22Rv1 (cell line): ENCODE results near the gene KIF26B.

Experiments
- CTCF ChIP-seq: fragments of 450-650 bp; IDR thresholded peaks from 2 replicates; pipeline ENCODE4 v1.5.1; 2017; ENCODE audit warnings: mild to moderate bottlenecking
- ZFX ChIP-seq: fragments of 450-650 bp; IDR thresholded peaks from 2 replicates; pipeline ENCODE4 v1.6.1; 2017; ENCODE audit warnings: antibody characterized with exemption, borderline replicate concordance

GRCh38 chr1:245457562-245457961 is 302.8 kb downstream of the KIF26B start:
- TF ChIP-seq ZFX = no peak
- TF ChIP-seq CTCF = no peak
